ENCODE results near the gene LARP4B.

The LARP4B gene

DNA sequence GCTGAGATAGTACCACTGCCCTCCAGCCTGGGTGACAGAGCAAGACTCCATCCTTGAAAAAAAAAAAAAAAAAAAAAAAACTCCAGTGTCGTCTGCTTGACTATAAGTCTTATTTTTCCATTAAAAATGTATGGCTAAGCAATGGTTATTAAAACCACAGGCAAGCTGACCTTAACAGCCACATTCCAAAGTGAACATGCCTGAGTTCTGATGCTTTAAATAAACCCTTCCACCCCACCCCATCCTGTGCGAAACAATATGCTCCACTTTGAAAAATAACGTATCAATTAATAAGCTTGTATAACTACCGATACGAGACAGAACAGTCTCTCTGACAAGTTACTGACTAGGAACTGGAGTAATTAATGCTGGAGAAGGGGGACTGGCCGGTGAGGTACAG is 63.7 kb downstream of the LARP4B start:
- H3K27me3 Mint-ChIP-seq (ENCODE audit: low read depth) = no peaks in the 10 kb centered on the region
- no peaks in the 10 kb centered on the region for H3K9me3 Mint-ChIP-seq
- peak overlapping the region in 2 of 3 experiments; percentile 40 to 43 for H3K27ac Mint-ChIP-seq
- H3K4me1 Mint-ChIP-seq = peaks cover 39% of the 10 kb centered on the region
- H3K36me3 Mint-ChIP-seq (ENCODE audit: low read depth) = peaks cover 57% of the 10 kb centered on the region
- no peak overlapping the region for H3K4me3 Mint-ChIP-seq
- no peak for TF ChIP-seq CTCF (IDR thresholded peaks at IDR 0.05; ENCODE audit: unreplicated experiment in 3 of 3)

DNA sequence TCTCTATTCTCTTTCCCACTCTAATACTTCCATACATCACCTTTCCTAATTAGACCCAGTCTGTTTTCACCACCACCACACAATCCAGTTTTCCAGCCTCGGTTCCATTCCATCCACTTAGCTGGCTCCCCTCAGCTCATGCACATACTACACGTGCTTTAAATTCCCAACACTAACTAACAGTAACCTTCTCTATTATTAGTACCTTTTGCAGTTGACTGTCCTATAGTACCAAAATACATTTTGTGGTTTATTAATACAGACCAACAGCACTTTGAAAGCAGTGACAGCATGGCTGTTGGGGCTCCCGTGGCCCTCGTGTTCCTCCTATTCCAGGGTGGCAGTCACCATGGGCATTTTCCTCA is 64.9 kb downstream of the LARP4B start:
- peak overlapping the region in 1 of 3 experiments; percentile 4 for H3K27ac Mint-ChIP-seq
- no peaks in the 10 kb centered on the region for H3K27me3 Mint-ChIP-seq (ENCODE audit: low read depth)
- peaks cover 26% of the 10 kb centered on the region for H3K4me1 Mint-ChIP-seq
- H3K9me3 Mint-ChIP-seq = peaks cover 2% of the 10 kb centered on the region
- peak overlapping the region in 1 of 3 experiments; percentile 31 for H3K4me3 Mint-ChIP-seq
- H3K36me3 Mint-ChIP-seq (ENCODE audit: low read depth) = peaks cover 56% of the 10 kb centered on the region
- no peak for TF ChIP-seq CTCF (IDR thresholded peaks at IDR 0.05; ENCODE audit: unreplicated experiment in 3 of 3)

GRCh38 chr10:865924-866576 is 65.5 kb downstream of the LARP4B start:
- TF ChIP-seq CTCF (IDR thresholded peaks at IDR 0.05; ENCODE audit: unreplicated experiment in 3 of 3) = no peak
- peaks cover 2% of the 10 kb centered on the region for H3K9me3 Mint-ChIP-seq
- peak overlapping the region in 1 of 3 experiments; percentile 4 for H3K27ac Mint-ChIP-seq
- H3K4me3 Mint-ChIP-seq = no peak overlapping the region
- peaks cover 23% of the 10 kb centered on the region for H3K4me1 Mint-ChIP-seq
- no peaks in the 10 kb centered on the region for H3K27me3 Mint-ChIP-seq (ENCODE audit: low read depth)
- H3K36me3 Mint-ChIP-seq (ENCODE audit: low read depth) = peaks cover 58% of the 10 kb centered on the region

- H3K4me3 Mint-ChIP-seq = no peak overlapping the region
- H3K36me3 Mint-ChIP-seq (ENCODE audit: low read depth) = peaks cover 61% of the 10 kb centered on the region
- H3K9me3 Mint-ChIP-seq = peaks cover 2% of the 10 kb centered on the region
- no peak for TF ChIP-seq CTCF (IDR thresholded peaks at IDR 0.05; ENCODE audit: unreplicated experiment in 3 of 3)
- H3K27ac Mint-ChIP-seq = no peak overlapping the region
- H3K27me3 Mint-ChIP-seq (ENCODE audit: low read depth) = no peaks in the 10 kb centered on the region
- H3K4me1 Mint-ChIP-seq = peaks cover 21% of the 10 kb centered on the region
Observed at GRCh38 chr10:865257-865656, 66.2 kb downstream of the LARP4B start.

- TF ChIP-seq CTCF (IDR thresholded peaks at IDR 0.05; ENCODE audit: unreplicated experiment in 3 of 3) = no peak
- peaks cover 2% of the 10 kb centered on the region for H3K9me3 Mint-ChIP-seq
- H3K36me3 Mint-ChIP-seq (ENCODE audit: low read depth) = peaks cover 92% of the 10 kb centered on the region
- H3K4me3 Mint-ChIP-seq = no peak overlapping the region
- H3K27me3 Mint-ChIP-seq (ENCODE audit: low read depth) = no peaks in the 10 kb centered on the region
- peaks cover 17% of the 10 kb centered on the region for H3K4me1 Mint-ChIP-seq
- H3K27ac Mint-ChIP-seq = no peak overlapping the region
Observed at GRCh38 chr10:860519-860918, 71.0 kb downstream of the LARP4B start.
